Endothelial cell of umbilical vein (primary cell): ENCODE results near the gene EFHD2. TPM values are rescaled to one million over a fixed set of nuclear protein-coding genes. Genes with fewer than 3 reads are reported as not detected.
"Not testable (repeated sequence)": the region's sequence is repeated elsewhere in the genome, so short reads cannot be mapped to it uniquely, and the experiment has no call there.

Source experiments
- BruUV-seq: library from RNA; stranded (reverse); fragments of 400-500 nt; replicated peaks from 2 replicates; lab custom pipeline; 2021; lab: Mats Ljungman, UMichigan
- CTCF ChIA-PET: fragments of 300-600, 350-600 bp; sonication (Branson Sonifier 250); formaldehyde crosslinking; loops from one replicate; lab custom pipeline; 2021; ENCODE audit warnings: antibody characterized with exemption, inconsistent platforms; lab: Charles Lee
- POLR2A ChIA-PET: fragments of 300-600, 350-600 bp; sonication (Branson Sonifier 250); formaldehyde crosslinking; loops from one replicate; lab custom pipeline; 2021; ENCODE audit warnings: antibody characterized with exemption, inconsistent platforms; lab: Charles Lee
- DNase-seq: peaks from one replicate; pipeline ENCODE4 v3.0.0-alpha.2; 2011; ENCODE audit warnings: low read depth, low spot score
- FAIRE-seq: peaks from 2 replicates; lab custom pipeline; 2011; peaks lifted over from hg19 to GRCh38; lab: Jason Lieb, UNC
- H2AFZ ChIP-seq: 2 replicates; pipeline ENCODE4 v1.6.0; 2012; ENCODE audit warnings: low read depth, low read length, control low read depth, inconsistent platforms
- H3K27ac ChIP-seq: 2 replicates; pipeline ENCODE4 v1.5.1; 2011; ENCODE audit warnings: low read depth, mild to moderate bottlenecking, control low read depth, low read length, moderate library complexity; ENCODE audit not compliant: insufficient read depth
- H3K27me3 ChIP-seq, 2 experiments: 2 replicates each; pipeline versions ENCODE4 v1.6.0 to v1.6.1; 2011; ENCODE audit warnings: low read length in 2 of 2, mixed read lengths in 1 of 2; ENCODE audit not compliant: control insufficient read depth in 2 of 2, insufficient read depth in 2 of 2
- H3K36me3 ChIP-seq, 2 experiments: 2 replicates in 1 of 2; 3 replicates in 1 of 2; pipeline ENCODE4 v1.5.1; 2011; ENCODE audit warnings: low read length in 2 of 2, mild to moderate bottlenecking in 1 of 2, moderate library complexity in 1 of 2; ENCODE audit not compliant: control insufficient read depth in 2 of 2, insufficient read depth in 2 of 2; ENCODE audit errors: extremely low read depth in 1 of 2
- H3K4me1 ChIP-seq: 3 replicates; pipeline ENCODE4 v1.5.1; 2011; ENCODE audit warnings: mild to moderate bottlenecking, low read length; ENCODE audit not compliant: control insufficient read depth, insufficient read depth; ENCODE audit errors: extremely low read depth
- H3K4me2 ChIP-seq: 2 replicates; pipeline ENCODE4 v1.6.1; 2011; ENCODE audit warnings: low read length, control low read depth, mixed read lengths; ENCODE audit not compliant: insufficient read depth
- H3K4me3 ChIP-seq, 3 experiments: fragments of 200-600 bp in 1 of 3; sonication (generic), shearing (Covaris generic) in 1 of 3; replicated peaks in 1 of 3; 2 replicates each; pipeline ENCODE4 v1.5.1; 2011 to 2016; ENCODE audit warnings: control low read depth in 3 of 3, low read length in 3 of 3, mild to moderate bottlenecking in 2 of 3, inconsistent platforms in 1 of 3, low read depth in 1 of 3, moderate library complexity in 1 of 3; ENCODE audit not compliant: insufficient read depth in 1 of 3
- H3K79me2 ChIP-seq: 2 replicates; pipeline ENCODE4 v1.6.0; 2012; ENCODE audit warnings: low read length, inconsistent platforms; ENCODE audit not compliant: control insufficient read depth, insufficient read depth
- H3K9ac ChIP-seq: replicated peaks from 2 replicates; pipeline ENCODE3; 2011; ENCODE audit warnings: low read length, control low read depth; ENCODE audit not compliant: insufficient read depth; ENCODE audit errors: extremely low read depth
- H3K9me1 ChIP-seq: replicated peaks from 3 replicates; pipeline ENCODE4 v1.6.0; 2011; ENCODE audit warnings: mild to moderate bottlenecking, low read length; ENCODE audit not compliant: control insufficient read depth, insufficient read depth; ENCODE audit errors: extremely low read depth
- H3K9me3 ChIP-seq: replicated peaks from 2 replicates; pipeline ENCODE4 v1.5.1; 2012; ENCODE audit warnings: low read length, inconsistent platforms; ENCODE audit not compliant: control insufficient read depth, insufficient read depth
- H4K20me1 ChIP-seq: replicated peaks from 2 replicates; pipeline ENCODE3; 2011; ENCODE audit warnings: mild to moderate bottlenecking, low read length; ENCODE audit not compliant: control insufficient read depth, insufficient read depth; ENCODE audit errors: extremely low read depth
- CTCF ChIP-seq, 2 donors: IDR thresholded peaks; 1 replicate in 1 of 2; 2 replicates in 1 of 2; pipeline ENCODE4 v1.5.1; 2011; ENCODE audit warnings: low read length in 2 of 2, mild to moderate bottlenecking in 2 of 2, moderate library complexity in 2 of 2, control low read depth in 1 of 2, inconsistent platforms in 1 of 2, low read depth in 1 of 2; ENCODE audit not compliant: insufficient read depth in 1 of 2; ENCODE audit errors: extremely low read depth in 1 of 2
- EZH2 ChIP-seq: IDR thresholded peaks from 2 replicates; pipeline ENCODE4 v1.6.1; 2012; ENCODE audit warnings: borderline replicate concordance, low read depth, mild to moderate bottlenecking, moderate library complexity, low read length, inconsistent platforms; ENCODE audit not compliant: severe bottlenecking
- FOS ChIP-seq: IDR thresholded peaks from 2 replicates; pipeline ENCODE4 v1.6.1; 2011; ENCODE audit warnings: mild to moderate bottlenecking, low read length, moderate library complexity, borderline replicate concordance; ENCODE audit not compliant: insufficient read depth
- GATA2 ChIP-seq: IDR thresholded peaks from 2 replicates; pipeline ENCODE4 v1.7.0; 2011; ENCODE audit warnings: low read depth, mild to moderate bottlenecking, moderate library complexity, mixed read lengths, low read length; ENCODE audit not compliant: insufficient read length, insufficient read depth
- JUN ChIP-seq: IDR thresholded peaks from 2 replicates; pipeline ENCODE4 v1.6.1; 2011; ENCODE audit warnings: borderline replicate concordance, low read depth; ENCODE audit not compliant: insufficient read length, insufficient read depth
- MAX ChIP-seq: IDR thresholded peaks from 2 replicates; pipeline ENCODE4 v1.6.1; 2011; ENCODE audit not compliant: insufficient read depth, insufficient read length
- MYC ChIP-seq: IDR thresholded peaks from one replicate; pipeline ENCODE4 v1.6.1; 2011; ENCODE audit warnings: mild to moderate bottlenecking, low read depth, low read length
- POLR2A ChIP-seq: IDR thresholded peaks from 2 replicates; pipeline ENCODE4 v1.6.1; 2012; ENCODE audit warnings: low read depth, mild to moderate bottlenecking, control low read depth, low read length
- POLR2AphosphoS5 ChIP-seq: IDR thresholded peaks from 2 replicates; pipeline ENCODE4 v1.6.1; 2012; ENCODE audit warnings: low read depth, mild to moderate bottlenecking, control low read depth, low read length, moderate library complexity; ENCODE audit not compliant: insufficient read depth
- dilution Hi-C: fragments of 300-500 bp; cut with MboI; formaldehyde crosslinking; loops from one replicate; pipeline ENCODE4 v1.15.0; 2019; ENCODE audit warnings: low sequenced_read_pairs; ENCODE audit not compliant: extremely low pct_ligation_motif_present
- intact Hi-C: fragments of 100-400 bp; cut with micrococcal nuclease; formaldehyde crosslinking; loops from one replicate; pipeline ENCODE4 v1.10.0; 2022
- polyA plus RNA-seq, 4 experiments: library from polyadenylated mRNA; depleted of rRNA in 3 of 4; stranded (reverse) in 3 of 4; unstranded in 1 of 4; fragments of >200 nt; gene quantifications; 2 replicates each; pipeline versions ENCODE4 v1.2.1 to v1.2.3, GENCODE V29; 2011 to 2012; ENCODE audit warnings: missing spikeins in 1 of 4
- total RNA-seq: library from RNA; stranded (reverse); gene quantifications from 2 replicates; pipeline ENCODE4 v1.2.3, GENCODE V29; 2021

Gene EFHD2
- total and polyA plus RNA-seq, 2 donors (not counting 3 experiments of a cell fraction or from before 2014, with no cell fraction given) = 50.2 to 73.5 TPM

GRCh38 chr1:15378729-15379128, 31.0 kb upstream of the EFHD2 start:
- no peak overlapping the region for H3K27ac ChIP-seq
- dilution Hi-C loops = no loop called here
- no peaks in the 10 kb centered on the region for H3K27me3 ChIP-seq
- POLR2A ChIA-PET = no interaction called here
- no peak overlapping the region for H3K4me3 ChIP-seq
- BruUV-seq = no TSS peak
- H3K9me1 ChIP-seq = no peaks in the 10 kb centered on the region
- H2AFZ ChIP-seq = no peak overlapping the region
- no peaks in the 10 kb centered on the region for H3K36me3 ChIP-seq
- CTCF ChIA-PET = no interaction called here
- DNase-seq (no peak), FAIRE-seq (no peak)
- H3K79me2 ChIP-seq = no peaks in the 10 kb centered on the region
- intact Hi-C loops = no loop called here
- no peaks in the 10 kb centered on the region for H3K9me3 ChIP-seq
- TF ChIP-seq MYC = no peak
- no peak for TF ChIP-seq FOS
- no peak for TF ChIP-seq CTCF (IDR thresholded peaks at IDR 0.05; ENCODE audit: extremely low read depth in 1 of 2, insufficient read depth in 1 of 2, low read depth in 1 of 2, low read length in 2 of 2)
- TF ChIP-seq MAX = no peak
- TF ChIP-seq EZH2 = no peak
- TF ChIP-seq GATA2 = no peak
- TF ChIP-seq POLR2AphosphoS5 = no peak
- no peak for TF ChIP-seq JUN
- TF ChIP-seq POLR2A = no peak
- no peaks in the 10 kb centered on the region for H3K4me1 ChIP-seq
- H3K4me2 ChIP-seq = no peak overlapping the region
- H3K9ac ChIP-seq = no peak overlapping the region
- no peaks in the 10 kb centered on the region for H4K20me1 ChIP-seq

- dilution Hi-C loops, DNase-seq, H3K9me1 ChIP-seq, H3K9ac ChIP-seq, H3K79me2 ChIP-seq, H3K9me3 ChIP-seq, POLR2A ChIA-PET, H3K36me3 ChIP-seq, H3K4me1 ChIP-seq, H4K20me1 ChIP-seq, intact Hi-C loops, FAIRE-seq, H3K27ac ChIP-seq, H3K27me3 ChIP-seq, BruUV-seq, H3K4me2 ChIP-seq, H2AFZ ChIP-seq, H3K4me3 ChIP-seq, CTCF ChIA-PET: not testable (repeated sequence)
These were observed 30.5 kb upstream of the EFHD2 start for GRCh38 chr1:15379151-15379550.
